AG04450 (cell line): ENCODE results near the gene SLC24A4. TPM values are rescaled to one million over a fixed set of nuclear protein-coding genes. Genes with fewer than 3 reads are reported as not detected.

Experiments
- CTCF ChIA-PET: fragments of 300-600, 350-600 bp; formaldehyde crosslinking; extraction: SDS; loops from one replicate; lab custom pipeline; 2022; ENCODE audit warnings: antibody characterized with exemption, inconsistent platforms; lab: Charles Lee
- POLR2A ChIA-PET: fragments of 350-600 bp; formaldehyde crosslinking; extraction: SDS; loops from one replicate; lab custom pipeline; 2021; ENCODE audit warnings: antibody characterized with exemption, inconsistent platforms; lab: Yijun Ruan, JAX
- DNase-seq: peaks from one replicate; pipeline ENCODE4 v3.0.0-alpha.2; 2011; ENCODE audit warnings: low read depth, low spot score
- H3K27ac ChIP-seq: one replicate; pipeline ENCODE4 v1.5.1; 2012; ENCODE audit warnings: low read depth, low read length, control low read depth
- H3K27me3 ChIP-seq: one replicate; pipeline ENCODE4 v1.6.0; 2012; ENCODE audit warnings: low read length; ENCODE audit not compliant: control insufficient read depth, insufficient read depth
- H3K4me3 ChIP-seq: 2 replicates; pipeline ENCODE4 v1.5.1; 2011; ENCODE audit warnings: mild to moderate bottlenecking, low read depth, low read length, control low read depth
- H3K9me3 ChIP-seq: 2 replicates; pipeline ENCODE4 v1.5.1; 2012; ENCODE audit warnings: low read length; ENCODE audit not compliant: control insufficient read depth, insufficient read depth
- polyA plus RNA-seq: library from polyadenylated mRNA; depleted of rRNA; stranded (reverse); fragments of >200 nt; gene quantifications from 2 replicates; pipeline ENCODE4 v1.2.3, GENCODE V29; 2011
- TF ChIP-seq, protein P1 (sequence below): IDR thresholded peaks from 2 replicates; pipeline ENCODE4 v1.5.1; 2011; ENCODE audit warnings: low read depth, low read length, control low read depth, inconsistent platforms

The SLC24A4 gene
- polyA plus RNA-seq, 1 experiment = not detected

DNA sequence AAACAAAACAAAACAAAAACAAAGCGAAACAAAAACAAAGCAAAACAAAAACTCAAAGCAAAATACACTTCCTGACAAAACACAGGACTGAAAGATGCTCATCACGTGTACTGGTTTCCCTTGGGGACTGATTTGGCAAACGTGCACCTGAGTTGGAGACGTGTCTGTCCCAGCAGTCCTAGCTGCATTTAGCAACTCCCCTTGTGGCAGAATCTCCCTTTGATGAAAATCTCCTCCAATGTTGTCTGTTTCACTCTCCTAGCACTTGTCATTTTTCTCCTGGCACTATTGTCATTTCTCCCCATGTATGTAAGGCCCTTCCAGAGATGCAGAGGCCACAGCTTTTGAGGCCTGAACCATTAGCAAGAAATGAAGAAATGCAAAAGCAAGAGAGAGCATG is 6.8 kb upstream of the SLC24A4 start:
- ChIA-PET CTCF (no interaction called here), POLR2A (no interaction called here)
- Histone ChIP-seq H3K27me3 (peaks cover 16% of the 10 kb centered on the region), H3K27ac (no peak overlapping the region), H3K4me3 (no peak overlapping the region), H3K9me3 (no peaks in the 10 kb centered on the region; the same call in 1 of the 2 replicates)
- TF ChIP-seq, protein P1, sequence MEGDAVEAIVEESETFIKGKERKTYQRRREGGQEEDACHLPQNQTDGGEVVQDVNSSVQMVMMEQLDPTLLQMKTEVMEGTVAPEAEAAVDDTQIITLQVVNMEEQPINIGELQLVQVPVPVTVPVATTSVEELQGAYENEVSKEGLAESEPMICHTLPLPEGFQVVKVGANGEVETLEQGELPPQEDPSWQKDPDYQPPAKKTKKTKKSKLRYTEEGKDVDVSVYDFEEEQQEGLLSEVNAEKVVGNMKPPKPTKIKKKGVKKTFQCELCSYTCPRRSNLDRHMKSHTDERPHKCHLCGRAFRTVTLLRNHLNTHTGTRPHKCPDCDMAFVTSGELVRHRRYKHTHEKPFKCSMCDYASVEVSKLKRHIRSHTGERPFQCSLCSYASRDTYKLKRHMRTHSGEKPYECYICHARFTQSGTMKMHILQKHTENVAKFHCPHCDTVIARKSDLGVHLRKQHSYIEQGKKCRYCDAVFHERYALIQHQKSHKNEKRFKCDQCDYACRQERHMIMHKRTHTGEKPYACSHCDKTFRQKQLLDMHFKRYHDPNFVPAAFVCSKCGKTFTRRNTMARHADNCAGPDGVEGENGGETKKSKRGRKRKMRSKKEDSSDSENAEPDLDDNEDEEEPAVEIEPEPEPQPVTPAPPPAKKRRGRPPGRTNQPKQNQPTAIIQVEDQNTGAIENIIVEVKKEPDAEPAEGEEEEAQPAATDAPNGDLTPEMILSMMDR = no peak
- no peak for DNase-seq

DNA sequence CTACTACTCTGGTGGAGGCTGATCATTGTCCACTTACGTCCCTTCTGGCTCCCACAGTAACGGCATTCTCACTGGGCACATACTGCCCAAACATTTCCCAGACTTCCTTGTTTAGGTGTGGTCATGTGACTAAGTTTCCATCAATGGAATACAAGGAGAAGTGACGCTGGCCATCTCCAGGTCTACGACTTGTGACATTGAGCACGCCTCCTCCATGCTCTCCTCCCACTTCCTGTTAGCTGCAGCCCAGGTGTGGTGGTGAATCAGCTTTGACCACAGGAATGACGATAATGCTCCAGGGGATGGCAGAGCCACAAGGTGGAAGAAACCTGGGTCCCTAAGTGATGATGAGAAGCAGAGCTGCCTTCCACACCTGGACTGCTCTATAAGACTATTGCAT is 6.0 kb upstream of the SLC24A4 start:
- peaks cover 24% of the 10 kb centered on the region for H3K27me3 ChIP-seq

DNA sequence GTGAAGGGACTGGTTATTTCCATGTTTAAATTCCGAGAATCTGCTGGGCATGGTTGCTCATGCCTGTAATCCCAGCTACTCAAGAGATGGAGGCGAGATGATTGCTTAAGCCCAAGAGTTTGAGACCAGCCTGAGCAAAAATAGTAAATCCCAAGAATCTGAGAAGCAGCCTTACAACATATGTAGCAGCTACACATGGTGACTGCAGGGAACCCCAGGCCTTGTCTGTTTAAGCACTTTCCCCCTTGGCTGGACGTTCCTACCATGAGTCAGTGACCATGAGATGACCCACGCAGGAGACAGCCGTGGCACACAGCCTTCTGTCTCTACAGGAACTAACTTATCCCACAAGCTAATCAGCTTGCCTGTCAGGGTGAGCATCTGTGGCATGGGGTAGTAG is 5.5 kb upstream of the SLC24A4 start:
- no peak for DNase-seq
- no peak overlapping the region for H3K4me3 ChIP-seq
- H3K27me3 ChIP-seq = peaks cover 29% of the 10 kb centered on the region
- H3K27ac ChIP-seq = no peak overlapping the region
- CTCF ChIA-PET = no interaction called here
- POLR2A ChIA-PET = no interaction called here
- TF ChIP-seq, protein P1 = no peak
- H3K9me3 ChIP-seq = no peaks in the 10 kb centered on the region; the same call in 1 of the 2 replicates

More for the DNA sequence above, 6.0 kb upstream of the SLC24A4 start:
- TF ChIP-seq, protein P1 = no peak
- ChIA-PET CTCF (no interaction called here), POLR2A (no interaction called here)
- Histone ChIP-seq H3K9me3 (no peaks in the 10 kb centered on the region; the same call in 1 of the 2 replicates), H3K27ac (no peak overlapping the region), H3K4me3 (no peak overlapping the region)
- DNase-seq = no peak

DNA sequence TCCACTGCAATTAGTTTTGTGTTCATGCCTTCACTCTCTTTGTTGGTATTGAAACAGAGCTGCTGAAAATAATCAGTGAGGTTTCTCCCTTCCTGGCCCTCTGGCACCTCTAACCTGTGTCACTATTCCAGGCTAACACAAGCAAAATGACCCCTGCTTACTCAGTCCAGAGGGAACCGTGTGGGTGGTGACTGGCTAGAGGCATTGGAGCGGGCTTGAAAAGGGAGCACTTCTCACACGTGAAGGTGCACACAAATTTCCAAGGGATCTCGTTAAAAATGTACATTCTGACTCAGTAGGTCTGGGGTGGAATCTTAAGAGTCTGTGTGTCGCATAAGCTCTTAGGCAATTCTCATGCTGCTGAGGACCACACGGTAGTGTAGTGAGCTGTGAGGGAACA is 1.3 kb upstream of the SLC24A4 start:
- DNase-seq = no peak
- H3K9me3 ChIP-seq = no peaks in the 10 kb centered on the region; the same call in 1 of the 2 replicates
- H3K4me3 ChIP-seq = no peak overlapping the region
- H3K27ac ChIP-seq = no peak overlapping the region
- CTCF ChIA-PET = no interaction called here
- H3K27me3 ChIP-seq = peaks cover 59% of the 10 kb centered on the region
- TF ChIP-seq, protein P1 = no peak
- POLR2A ChIA-PET = no interaction called here

DNA sequence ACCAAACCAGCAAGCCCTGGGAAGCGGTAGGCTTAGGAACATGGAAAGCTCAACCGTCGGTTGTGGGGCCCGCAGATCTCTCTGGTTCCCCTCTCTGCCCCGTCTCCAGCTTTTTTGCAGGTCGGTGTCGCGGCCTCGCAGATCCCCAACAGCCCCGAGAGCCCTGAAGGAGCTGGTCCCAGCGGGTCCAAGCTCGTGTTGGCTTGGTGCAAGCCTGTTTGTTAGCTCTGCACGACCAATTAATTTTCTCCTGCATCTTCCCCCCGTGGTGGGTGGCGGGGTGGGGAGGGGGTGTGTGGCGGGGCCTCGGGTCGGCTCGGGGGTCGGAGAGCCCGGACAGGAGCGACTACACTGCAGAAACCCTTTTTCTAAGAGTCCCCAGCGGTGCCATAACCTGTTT is 449 bp upstream of the SLC24A4 start:
- TF ChIP-seq, protein P1 = no peak
- peaks cover 59% of the 10 kb centered on the region for H3K27me3 ChIP-seq
- no peaks in the 10 kb centered on the region for H3K9me3 ChIP-seq
- no peak overlapping the region for H3K4me3 ChIP-seq
- no peak overlapping the region for H3K27ac ChIP-seq
- no peak for DNase-seq
- ChIA-PET POLR2A (interaction anchor here (0.5 kb wide), 1 partner anchor 114 kb away, joined by 4 read pairs; no protein-coding TSS in a partner anchor), CTCF (interaction anchor here (0.7 kb wide), 1 partner anchor 126 kb away, joined by 7 read pairs; no protein-coding TSS in a partner anchor)
